OCI-LY7 (cell line): ENCODE data around the gene IFI44L.

ENCODE experiments used
- EZH2phosphoT487 ChIP-seq: fragments of 200-600 bp; sonication (generic); IDR thresholded peaks from 2 replicates; pipeline ENCODE4 v1.6.1; 2018; ENCODE audit warnings: low read depth, borderline replicate concordance, mild to moderate bottlenecking, mixed run types, antibody characterized with exemption, low read length, moderate library complexity, mixed read lengths
- TF ChIP-seq, protein P1 (sequence below): fragments of 200-600 bp; sonication (generic); conservative IDR thresholded peaks from 2 replicates; pipeline ENCODE4 v1.5.1; 2014; ENCODE audit warnings: mild to moderate bottlenecking, antibody characterized with exemption, low read length, moderate library complexity, mixed read lengths

DNA sequence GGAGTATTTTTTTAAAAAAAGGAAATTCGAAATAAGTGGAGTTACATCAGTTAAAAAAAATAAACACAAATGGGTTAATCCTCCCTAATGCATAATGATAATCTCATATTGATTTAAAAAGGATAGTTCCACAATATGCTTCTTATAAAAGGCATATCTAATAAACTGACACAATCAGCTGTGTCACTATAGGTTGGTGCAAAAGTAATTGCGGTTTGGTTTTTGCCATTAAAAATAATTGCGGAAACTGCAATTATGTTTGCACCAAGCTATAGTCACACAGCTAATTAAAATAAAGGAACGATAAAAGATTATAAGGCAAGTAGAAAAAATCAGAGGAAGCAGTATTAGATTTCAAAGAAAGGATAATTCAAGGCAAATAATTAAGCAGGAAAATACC lies 21.0 kb upstream of the IFI44L start:
- TF ChIP-seq, protein P1, sequence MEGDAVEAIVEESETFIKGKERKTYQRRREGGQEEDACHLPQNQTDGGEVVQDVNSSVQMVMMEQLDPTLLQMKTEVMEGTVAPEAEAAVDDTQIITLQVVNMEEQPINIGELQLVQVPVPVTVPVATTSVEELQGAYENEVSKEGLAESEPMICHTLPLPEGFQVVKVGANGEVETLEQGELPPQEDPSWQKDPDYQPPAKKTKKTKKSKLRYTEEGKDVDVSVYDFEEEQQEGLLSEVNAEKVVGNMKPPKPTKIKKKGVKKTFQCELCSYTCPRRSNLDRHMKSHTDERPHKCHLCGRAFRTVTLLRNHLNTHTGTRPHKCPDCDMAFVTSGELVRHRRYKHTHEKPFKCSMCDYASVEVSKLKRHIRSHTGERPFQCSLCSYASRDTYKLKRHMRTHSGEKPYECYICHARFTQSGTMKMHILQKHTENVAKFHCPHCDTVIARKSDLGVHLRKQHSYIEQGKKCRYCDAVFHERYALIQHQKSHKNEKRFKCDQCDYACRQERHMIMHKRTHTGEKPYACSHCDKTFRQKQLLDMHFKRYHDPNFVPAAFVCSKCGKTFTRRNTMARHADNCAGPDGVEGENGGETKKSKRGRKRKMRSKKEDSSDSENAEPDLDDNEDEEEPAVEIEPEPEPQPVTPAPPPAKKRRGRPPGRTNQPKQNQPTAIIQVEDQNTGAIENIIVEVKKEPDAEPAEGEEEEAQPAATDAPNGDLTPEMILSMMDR, result no peak
- no peak for TF ChIP-seq EZH2phosphoT487
